ENCODE data around the gene GBX1.

DNA sequence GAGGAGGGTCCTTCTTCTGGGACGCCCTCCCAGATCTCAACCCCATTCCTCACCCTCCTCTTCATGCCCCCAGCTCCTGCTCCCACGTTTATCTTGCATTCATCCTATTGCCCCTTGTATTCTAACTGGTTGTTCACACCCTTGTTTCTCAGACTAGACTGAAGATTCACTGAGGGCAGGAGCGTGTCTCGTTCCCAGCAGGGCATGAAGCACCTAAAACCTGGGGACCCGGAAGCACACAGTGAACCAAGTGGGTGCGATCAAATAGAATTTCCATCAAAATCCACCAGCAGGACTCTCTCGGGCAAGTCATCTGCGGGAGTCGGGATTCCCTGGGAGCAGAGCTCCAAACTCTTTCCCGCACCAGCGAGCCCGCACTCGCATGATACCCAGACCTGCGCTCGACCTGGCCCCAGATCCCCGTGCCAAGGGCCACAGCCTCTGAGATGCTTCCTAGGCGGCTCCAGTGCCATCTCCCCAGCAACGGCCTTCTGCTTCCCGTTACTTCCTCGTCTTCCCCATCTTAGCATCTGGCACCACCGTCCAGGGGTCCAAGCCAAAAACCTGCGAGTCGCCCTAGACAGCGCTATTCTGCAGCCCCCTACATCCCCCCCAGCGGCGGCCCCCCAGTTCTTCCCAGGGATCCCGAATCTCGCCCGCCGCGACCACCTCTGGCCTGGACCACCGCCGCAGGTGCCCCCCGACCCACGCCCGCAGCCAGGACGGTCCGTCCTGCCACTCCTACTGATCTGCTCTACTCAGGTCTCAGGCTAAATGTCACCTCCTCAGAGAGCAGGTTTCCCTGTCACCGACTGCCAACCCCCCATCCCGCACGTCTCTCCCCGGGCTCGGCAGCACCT lies 6.1 kb upstream of the GBX1 start:
- TF ChIP-seq, protein P1, sequence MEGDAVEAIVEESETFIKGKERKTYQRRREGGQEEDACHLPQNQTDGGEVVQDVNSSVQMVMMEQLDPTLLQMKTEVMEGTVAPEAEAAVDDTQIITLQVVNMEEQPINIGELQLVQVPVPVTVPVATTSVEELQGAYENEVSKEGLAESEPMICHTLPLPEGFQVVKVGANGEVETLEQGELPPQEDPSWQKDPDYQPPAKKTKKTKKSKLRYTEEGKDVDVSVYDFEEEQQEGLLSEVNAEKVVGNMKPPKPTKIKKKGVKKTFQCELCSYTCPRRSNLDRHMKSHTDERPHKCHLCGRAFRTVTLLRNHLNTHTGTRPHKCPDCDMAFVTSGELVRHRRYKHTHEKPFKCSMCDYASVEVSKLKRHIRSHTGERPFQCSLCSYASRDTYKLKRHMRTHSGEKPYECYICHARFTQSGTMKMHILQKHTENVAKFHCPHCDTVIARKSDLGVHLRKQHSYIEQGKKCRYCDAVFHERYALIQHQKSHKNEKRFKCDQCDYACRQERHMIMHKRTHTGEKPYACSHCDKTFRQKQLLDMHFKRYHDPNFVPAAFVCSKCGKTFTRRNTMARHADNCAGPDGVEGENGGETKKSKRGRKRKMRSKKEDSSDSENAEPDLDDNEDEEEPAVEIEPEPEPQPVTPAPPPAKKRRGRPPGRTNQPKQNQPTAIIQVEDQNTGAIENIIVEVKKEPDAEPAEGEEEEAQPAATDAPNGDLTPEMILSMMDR (conservative IDR thresholded peaks at IDR 0.05): no peak
- TF ChIP-seq ZFX (IDR thresholded peaks at IDR 0.05): no peak
